Gastroesophageal sphincter (tissue), 4 donors: Measurements from ENCODE around the gene PWWP3B. TPM values are rescaled to one million over a fixed set of nuclear protein-coding genes. Genes with fewer than 3 reads are reported as not detected.

Experiments used
- ATAC-seq: fragments of 150-250 bp; one replicate; pipeline ENCODE4 v1.9.1; 2016; ENCODE audit warnings: mild to moderate bottlenecking, moderate library complexity
- H3K27ac ChIP-seq, 4 donors: fragments of 200-600 bp; sonication (generic) in 3 of 4; 1 replicate in 3 of 4; 2 replicates in 1 of 4; pipeline ENCODE4 v1.5.1; 2016 to 2019
- H3K27me3 ChIP-seq: fragments of 200-600 bp; sonication (generic); one replicate; pipeline ENCODE4 v1.5.1; 2019
- H3K36me3 ChIP-seq, 2 donors: fragments of 200-600 bp; sonication (generic); one replicate each; pipeline ENCODE4 v1.5.1; 2019; ENCODE audit warnings: control low read depth in 1 of 2
- H3K4me1 ChIP-seq, 3 donors: fragments of 200-600 bp; sonication (generic); 1 replicate in 2 of 3; 2 replicates in 1 of 3; pipeline ENCODE4 v1.5.1; 2016 to 2019; ENCODE audit warnings: control low read depth in 2 of 3
- H3K4me3 ChIP-seq, 2 donors: fragments of 200-600 bp; sonication (generic); one replicate each; pipeline ENCODE4 v1.5.1; 2019; ENCODE audit warnings: mild to moderate bottlenecking in 1 of 2, moderate library complexity in 1 of 2
- H3K9me3 ChIP-seq, 3 donors: fragments of 200-600 bp; sonication (generic); one replicate each; pipeline ENCODE4 v1.5.1; 2017 to 2019; ENCODE audit warnings: control low read depth in 2 of 3
- CTCF ChIP-seq, 4 experiments: fragments of 200-600 bp in 2 of 4; fragments of 450-650 bp in 2 of 4; sonication (generic) in 1 of 4; IDR thresholded peaks; one replicate each; pipeline ENCODE4 v1.5.1; 2017 to 2019; ENCODE audit warnings: antibody characterized with exemption in 4 of 4, mild to moderate bottlenecking in 2 of 4, moderate library complexity in 2 of 4
- EP300 ChIP-seq: sonication (generic); formaldehyde crosslinking; IDR thresholded peaks from one replicate; pipeline ENCODE4 v1.6.1; 2017; ENCODE audit warnings: antibody characterized with exemption, mild to moderate bottlenecking
- POLR2A ChIP-seq, 2 donors: fragments of 450-650 bp; IDR thresholded peaks; one replicate each; pipeline ENCODE4 v1.6.1; 2017; ENCODE audit warnings: antibody characterized with exemption in 2 of 2, mild to moderate bottlenecking in 2 of 2, moderate library complexity in 1 of 2
- POLR2AphosphoS5 ChIP-seq: sonication (generic); formaldehyde crosslinking; IDR thresholded peaks from one replicate; pipeline ENCODE4 v1.6.1; 2017; ENCODE audit warnings: antibody characterized with exemption
- WGBS, 2 donors: methylation state at CpG; one replicate each; pipeline ENCODE4 v1.1.5; 2018; ENCODE audit warnings: low coverage in 1 of 2; 5-methylcytosine and 5-hydroxymethylcytosine counted together
- total RNA-seq, 4 donors: library from RNA; depleted of rRNA; stranded (reverse); fragments of >200 nt; gene quantifications; one replicate each; pipeline ENCODE4 v1.1.0, GENCODE V29; 2016

PWWP3B gene
- total RNA-seq, 4 donors from 2014 or later, result 1.1 TPM; not detected in 3

GRCh38 chrX:106201502-106202178 lies 33.5 kb downstream of the PWWP3B start:
- TF ChIP-seq POLR2AphosphoS5 (no peak), CTCF (IDR thresholded peaks at IDR 0.05) (no peak), POLR2A (IDR thresholded peaks at IDR 0.05) (no peak), EP300 (no peak)
- Histone ChIP-seq H3K4me1 (no peaks in the 10 kb centered on the region), H3K36me3 (no peaks in the 10 kb centered on the region), H3K4me3 (no peak overlapping the region), H3K27me3 (no peaks in the 10 kb centered on the region), H3K27ac (no peak overlapping the region), H3K9me3 (no peaks in the 10 kb centered on the region)
- 14 to 22% methylated on average over 1 to 2 of the region's 3 CpGs for WGBS, 2 donors
- ATAC-seq, result no peak

- no peak for TF ChIP-seq POLR2AphosphoS5
- no peak for TF ChIP-seq EP300
- no peak for TF ChIP-seq POLR2A (IDR thresholded peaks at IDR 0.05)
- no peak for TF ChIP-seq CTCF (IDR thresholded peaks at IDR 0.05)
- no peaks in the 10 kb centered on the region for H3K4me1 ChIP-seq
- no peaks in the 10 kb centered on the region for H3K36me3 ChIP-seq
- no peaks in the 10 kb centered on the region for H3K9me3 ChIP-seq
- no peaks in the 10 kb centered on the region for H3K27me3 ChIP-seq
- no peak overlapping the region for H3K27ac ChIP-seq
- H3K4me3 ChIP-seq, result no peak overlapping the region
- no peak for ATAC-seq
Observed at GRCh38 chrX:106203315-106203714, 35.2 kb downstream of the PWWP3B start.

GRCh38 chrX:106208154-106208553 lies 40.0 kb downstream of the PWWP3B start:
- no peak for TF ChIP-seq EP300
- TF ChIP-seq POLR2A (IDR thresholded peaks at IDR 0.05), result no peak
- no peak for TF ChIP-seq POLR2AphosphoS5
- no peak for TF ChIP-seq CTCF (IDR thresholded peaks at IDR 0.05)
- no peaks in the 10 kb centered on the region for H3K27me3 ChIP-seq
- no peaks in the 10 kb centered on the region for H3K36me3 ChIP-seq
- no peaks in the 10 kb centered on the region for H3K4me1 ChIP-seq
- H3K4me3 ChIP-seq, result no peak overlapping the region
- no peak overlapping the region for H3K27ac ChIP-seq
- WGBS, 2 donors, result 17 to 22% methylated on average over 1 of the region's 1 CpG
- no peak for ATAC-seq
- no peaks in the 10 kb centered on the region for H3K9me3 ChIP-seq

Other genes with a start within 250 kb of the PWWP3B start
- not detected for gene SERPINA7, start 129.6 kb upstream of the PWWP3B start, total RNA-seq